Mesendoderm (in vitro differentiated cells): ENCODE results near the gene MRPL36.

ENCODE experiments used
- DNase-seq: peaks from one replicate; pipeline ENCODE4 v3.0.0; 2013
- H2AK5ac ChIP-seq: 2 replicates; pipeline ENCODE4 v1.6.1; 2013; ENCODE audit warnings: low read length, inconsistent platforms
- H2BK120ac ChIP-seq: 2 replicates; pipeline ENCODE4 v1.6.1; 2013; ENCODE audit warnings: low read depth, mild to moderate bottlenecking, low read length, moderate library complexity, mixed read lengths
- H2BK15ac ChIP-seq: replicated peaks from 2 replicates; pipeline ENCODE4 v1.6.1; 2013; ENCODE audit warnings: low read depth, mild to moderate bottlenecking, moderate library complexity
- H2BK5ac ChIP-seq: 2 replicates; pipeline ENCODE4 v1.6.1; 2013; ENCODE audit warnings: low read length, inconsistent platforms
- H3K18ac ChIP-seq: 2 replicates; pipeline ENCODE4 v1.6.1; 2013; ENCODE audit warnings: mild to moderate bottlenecking, low read length, mixed read lengths
- H3K23ac ChIP-seq: one replicate; pipeline ENCODE4 v1.6.1; 2013; ENCODE audit warnings: low read length
- H3K27ac ChIP-seq: 2 replicates; pipeline ENCODE4 v1.5.1; 2013; ENCODE audit warnings: low read depth, mild to moderate bottlenecking, inconsistent platforms, low read length, moderate library complexity
- H3K27me3 ChIP-seq: 2 replicates; pipeline ENCODE4 v1.6.1; 2013; ENCODE audit warnings: low read length, control low read depth, mild to moderate bottlenecking, inconsistent platforms; ENCODE audit not compliant: insufficient read depth, poor library complexity
- H3K36me3 ChIP-seq: 2 replicates; pipeline ENCODE4 v1.6.1; 2013; ENCODE audit warnings: low read length, inconsistent platforms; ENCODE audit not compliant: control insufficient read depth, insufficient read depth
- H3K4ac ChIP-seq: one replicate; pipeline ENCODE4 v1.6.1; 2013; ENCODE audit warnings: low read depth, mild to moderate bottlenecking, low read length, moderate library complexity
- H3K4me1 ChIP-seq: 2 replicates; pipeline ENCODE4 v1.6.1; 2013; ENCODE audit warnings: low read depth, low read length, inconsistent platforms; ENCODE audit not compliant: control insufficient read depth
- H3K4me2 ChIP-seq: 2 replicates; pipeline ENCODE4 v1.6.1; 2013; ENCODE audit warnings: low read length
- H3K4me3 ChIP-seq: 2 replicates; pipeline ENCODE4 v1.5.1; 2013; ENCODE audit warnings: mild to moderate bottlenecking, low read length
- H3K56ac ChIP-seq: one replicate; pipeline ENCODE4 v1.6.1; 2013; ENCODE audit warnings: low read length
- H3K79me1 ChIP-seq: 2 replicates; pipeline ENCODE4 v1.6.1; 2013; ENCODE audit warnings: low read length, inconsistent platforms
- H3K79me2 ChIP-seq: 2 replicates; pipeline ENCODE4 v1.6.1; 2013; ENCODE audit warnings: mild to moderate bottlenecking, low read length; ENCODE audit not compliant: control insufficient read depth, insufficient read depth
- H3K9ac ChIP-seq: 2 replicates; pipeline ENCODE4 v1.6.1; 2013; ENCODE audit warnings: low read length, inconsistent platforms
- H4K5ac ChIP-seq: one replicate; pipeline ENCODE4 v1.6.1; 2013; ENCODE audit warnings: low read length
- H4K8ac ChIP-seq: one replicate; pipeline ENCODE4 v1.6.1; 2013; ENCODE audit warnings: low read depth, mild to moderate bottlenecking, control low read depth, low read length, moderate library complexity
- WGBS: extraction: QIAGEN DNeasy Blood & Tissue Kit; methylation state at CpG from one replicate; pipeline ENCODE4 v1.1.7; 2013; ENCODE audit warnings: low lambda C conversion rate, missing lambda C conversion rate; ENCODE audit not compliant: insufficient coverage; ENCODE audit errors: extremely low coverage; 5-methylcytosine and 5-hydroxymethylcytosine counted together

The MRPL36 gene

GRCh38 chr5:1768283-1769000 is 31.2 kb downstream of the MRPL36 start:
- no peak overlapping the region for H3K27ac ChIP-seq
- no peak for DNase-seq
- H3K4ac ChIP-seq, result no peak overlapping the region
- H2BK120ac ChIP-seq, result no peak overlapping the region
- WGBS, result no CpG with 5 or more reads among the region's 35 CpGs
- no peak overlapping the region for H2BK15ac ChIP-seq
- H3K9ac ChIP-seq, result no peak overlapping the region
- H3K79me2 ChIP-seq, result no peaks in the 10 kb centered on the region
- no peaks in the 10 kb centered on the region for H3K36me3 ChIP-seq
- H4K5ac ChIP-seq, result no peak overlapping the region
- no peak overlapping the region for H2BK5ac ChIP-seq
- H4K8ac ChIP-seq, result no peak overlapping the region
- H3K27me3 ChIP-seq, result no peaks in the 10 kb centered on the region
- no peak overlapping the region for H3K23ac ChIP-seq
- no peak overlapping the region for H3K4me3 ChIP-seq
- H3K4me1 ChIP-seq, result no peaks in the 10 kb centered on the region
- H3K18ac ChIP-seq, result no peak overlapping the region
- no peaks in the 10 kb centered on the region for H3K79me1 ChIP-seq
- H2AK5ac ChIP-seq, result no peak overlapping the region
- no peak overlapping the region for H3K56ac ChIP-seq
- H3K4me2 ChIP-seq, result no peak overlapping the region

DNA sequence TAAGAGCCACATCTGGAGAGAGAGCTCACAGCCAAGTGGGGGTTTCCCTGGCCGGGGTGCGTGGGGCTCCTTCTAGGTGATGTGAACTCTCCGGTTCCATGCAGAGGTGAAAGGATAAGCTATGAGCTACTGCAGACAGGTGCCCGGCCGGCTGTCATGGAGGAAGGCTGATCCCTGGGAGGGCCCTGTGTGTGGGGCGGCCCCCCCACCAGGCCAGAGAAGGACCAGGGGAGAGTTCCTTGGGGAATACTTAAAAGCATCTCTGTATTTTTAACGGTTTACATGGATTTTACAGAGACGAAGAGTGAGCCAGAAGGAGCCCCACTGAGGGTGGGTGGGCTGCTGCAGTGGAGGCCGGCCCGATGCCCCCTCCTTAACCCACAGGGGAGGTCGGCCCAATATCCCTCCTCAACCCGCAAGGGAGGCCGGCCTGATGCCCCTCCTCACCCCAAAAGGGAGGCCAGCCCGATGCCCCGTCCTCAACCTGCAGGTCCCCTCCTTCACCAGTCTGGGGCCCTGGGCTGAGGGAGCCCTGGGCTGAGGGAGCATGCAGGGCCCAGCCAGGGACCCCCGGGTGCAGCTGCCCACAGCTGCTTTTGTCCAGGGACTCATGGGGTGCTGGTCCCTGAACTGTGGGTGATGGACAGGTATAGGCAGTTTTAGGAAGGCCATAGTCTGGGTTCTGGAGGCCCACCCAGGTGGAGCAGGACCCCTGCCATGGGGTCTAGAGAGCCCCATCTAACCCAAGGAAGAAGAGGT is 31.9 kb downstream of the MRPL36 start:
- no peak overlapping the region for H2BK15ac ChIP-seq
- no peaks in the 10 kb centered on the region for H3K27me3 ChIP-seq
- H3K18ac ChIP-seq, result no peak overlapping the region
- DNase-seq, result no peak
- H3K79me2 ChIP-seq, result no peaks in the 10 kb centered on the region
- no peak overlapping the region for H3K4me2 ChIP-seq
- no peak overlapping the region for H2BK5ac ChIP-seq
- H3K9ac ChIP-seq, result no peak overlapping the region
- no peak overlapping the region for H2AK5ac ChIP-seq
- H3K36me3 ChIP-seq, result no peaks in the 10 kb centered on the region
- H3K56ac ChIP-seq, result no peak overlapping the region
- no CpG with 5 or more reads among the region's 16 CpGs for WGBS
- H3K4me1 ChIP-seq, result no peaks in the 10 kb centered on the region
- H3K79me1 ChIP-seq, result no peaks in the 10 kb centered on the region
- no peak overlapping the region for H3K4me3 ChIP-seq
- H3K4ac ChIP-seq, result no peak overlapping the region
- no peak overlapping the region for H4K5ac ChIP-seq
- H2BK120ac ChIP-seq, result no peak overlapping the region
- no peak overlapping the region for H3K27ac ChIP-seq
- no peak overlapping the region for H3K23ac ChIP-seq
- no peak overlapping the region for H4K8ac ChIP-seq

DNA sequence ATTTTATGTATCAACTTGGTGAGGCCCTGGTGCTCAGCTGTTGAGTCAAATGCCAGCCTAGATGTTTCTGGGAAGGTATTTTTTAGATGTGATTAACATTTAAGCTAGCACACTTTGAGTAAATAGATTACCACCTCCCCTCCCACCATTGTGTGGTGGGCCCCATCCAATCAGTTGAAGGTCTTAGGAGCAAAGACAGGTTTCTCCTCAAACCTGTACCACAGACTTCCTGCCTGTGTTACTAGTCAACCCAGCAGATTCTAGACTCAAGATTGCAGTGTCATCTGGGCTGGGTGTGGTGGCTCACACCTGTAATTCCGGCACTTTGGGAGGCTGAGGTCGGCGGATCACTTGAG is 33.8 kb downstream of the MRPL36 start:
- Histone ChIP-seq H3K27ac (no peak overlapping the region), H3K36me3 (no peaks in the 10 kb centered on the region), H2BK120ac (no peak overlapping the region), H2AK5ac (no peak overlapping the region), H3K27me3 (no peaks in the 10 kb centered on the region), H2BK15ac (no peak overlapping the region), H3K4me2 (no peak overlapping the region), H3K23ac (no peak overlapping the region), H3K4me3 (no peak overlapping the region), H3K79me1 (no peaks in the 10 kb centered on the region), H3K9ac (no peak overlapping the region), H4K8ac (no peak overlapping the region), H3K4ac (no peak overlapping the region), H3K79me2 (no peaks in the 10 kb centered on the region), H3K4me1 (no peaks in the 10 kb centered on the region), H3K18ac (no peak overlapping the region), H2BK5ac (no peak overlapping the region), H3K56ac (no peak overlapping the region), H4K5ac (no peak overlapping the region)
- no CpG with 5 or more reads among the region's 3 CpGs for WGBS
- no peak for DNase-seq

- Histone ChIP-seq H3K4me2 (no peak overlapping the region), H3K4ac (no peak overlapping the region), H4K5ac (no peak overlapping the region), H3K27me3 (no peaks in the 10 kb centered on the region), H3K36me3 (no peaks in the 10 kb centered on the region), H3K79me1 (no peaks in the 10 kb centered on the region), H3K79me2 (no peaks in the 10 kb centered on the region), H3K4me1 (no peaks in the 10 kb centered on the region), H3K23ac (no peak overlapping the region), H3K56ac (no peak overlapping the region), H2BK5ac (no peak overlapping the region), H2BK120ac (no peak overlapping the region), H3K9ac (no peak overlapping the region), H3K4me3 (no peak overlapping the region), H3K27ac (no peak overlapping the region), H2BK15ac (no peak overlapping the region), H3K18ac (no peak overlapping the region), H4K8ac (no peak overlapping the region), H2AK5ac (no peak overlapping the region)
- DNase-seq, result no peak
- WGBS, result no CpG with 5 or more reads among the region's 15 CpGs
These were observed 34.3 kb downstream of the MRPL36 start for GRCh38 chr5:1765141-1765879.

- H3K36me3 ChIP-seq, result no peaks in the 10 kb centered on the region
These were observed 35.1 kb downstream of the MRPL36 start for GRCh38 chr5:1764606-1764960.

More at GRCh38 chr5:1764606-1764960, 35.1 kb downstream of the MRPL36 start:
- Histone ChIP-seq H4K8ac (no peak overlapping the region), H3K4me3 (no peak overlapping the region), H3K4ac (no peak overlapping the region), H2AK5ac (no peak overlapping the region), H3K18ac (no peak overlapping the region), H2BK120ac (no peak overlapping the region), H3K4me2 (no peak overlapping the region), H3K9ac (no peak overlapping the region), H3K79me1 (no peaks in the 10 kb centered on the region), H3K27me3 (no peaks in the 10 kb centered on the region), H3K27ac (no peak overlapping the region), H2BK5ac (no peak overlapping the region), H2BK15ac (no peak overlapping the region), H3K4me1 (no peaks in the 10 kb centered on the region), H4K5ac (no peak overlapping the region), H3K23ac (no peak overlapping the region), H3K56ac (no peak overlapping the region), H3K79me2 (no peaks in the 10 kb centered on the region)
- WGBS, result no CpG with 5 or more reads among the region's 11 CpGs
- DNase-seq, result no peak
